GM18520 (cell line): Measurements from ENCODE around the gene UNCX.
"Not testable (repeated sequence)": the region's sequence is repeated elsewhere in the genome, so short reads cannot be mapped to it uniquely, and the experiment has no call there.

Experiments
- ATAC-seq: cut with Tn5 transposase; IDR thresholded peaks from one replicate; pipeline ENCODE4 v1.9.1; 2021; ENCODE audit not compliant: unreplicated experiment

The UNCX gene

GRCh38 chr7:1232623-1233332 lies at the start of gene UNCX:
Gene UNCX, plus strand, starts transcription at chr7:1232872. Its CDS starts 146 bp downstream, at chr7:1233018.
- ATAC-seq: no peak

GRCh38 chr7:1187127-1187526 lies 45.5 kb upstream of the UNCX start:
- ATAC-seq: no peak

- no peak for ATAC-seq
These were observed 43.9 kb upstream of the UNCX start for GRCh38 chr7:1188720-1189294.

GRCh38 chr7:1189986-1190772 lies 42.5 kb upstream of the UNCX start:
- ATAC-seq: no peak

GRCh38 chr7:1192171-1192676 lies 40.4 kb upstream of the UNCX start:
- ATAC-seq: no peak

GRCh38 chr7:1193593-1194424 lies 38.9 kb upstream of the UNCX start:
- ATAC-seq: no peak

- not testable (repeated sequence) for ATAC-seq
These were observed 36.2 kb upstream of the UNCX start for GRCh38 chr7:1196441-1196840.

GRCh38 chr7:1196950-1197349 lies 35.7 kb upstream of the UNCX start:
- ATAC-seq: no peak

- ATAC-seq: no peak
These were observed 34.6 kb upstream of the UNCX start for GRCh38 chr7:1197997-1198625.

- no peak for ATAC-seq
These were observed 32.6 kb upstream of the UNCX start for GRCh38 chr7:1200045-1200444.

GRCh38 chr7:1201916-1202315 lies 30.8 kb upstream of the UNCX start:
- ATAC-seq: no peak

GRCh38 chr7:1202914-1203313 lies 29.8 kb upstream of the UNCX start:
- not testable (repeated sequence) for ATAC-seq

- ATAC-seq: no peak
These were observed 28.1 kb upstream of the UNCX start for GRCh38 chr7:1204460-1205140.

GRCh38 chr7:1205742-1206141 lies 26.9 kb upstream of the UNCX start:
- ATAC-seq: not testable (repeated sequence)

GRCh38 chr7:1209097-1209496 lies 23.6 kb upstream of the UNCX start:
- ATAC-seq: no peak

GRCh38 chr7:1210321-1210978 lies 22.2 kb upstream of the UNCX start:
- ATAC-seq: no peak

- no peak for ATAC-seq
These were observed 21.6 kb upstream of the UNCX start for GRCh38 chr7:1210979-1211608.

GRCh38 chr7:1211611-1212010 lies 21.1 kb upstream of the UNCX start:
- ATAC-seq: no peak

GRCh38 chr7:1212025-1212424 lies 20.6 kb upstream of the UNCX start:
- ATAC-seq: not testable (repeated sequence)
